HG02970 (cell line): ENCODE data around the gene RARRES2.

Experiments
- ATAC-seq: cut with Tn5 transposase; IDR thresholded peaks from one replicate; pipeline ENCODE4 v1.9.1; 2021; ENCODE audit warnings: mild to moderate bottlenecking, moderate library complexity, moderate number of reproducible peaks; ENCODE audit not compliant: unreplicated experiment, low FRiP score

Gene RARRES2

GRCh38 chr7:150363872-150364271 is 22.4 kb upstream of the RARRES2 start:
- no peak for ATAC-seq

- no peak for ATAC-seq
Observed at GRCh38 chr7:150363370-150363769, 21.9 kb upstream of the RARRES2 start.

- ATAC-seq = no peak
Observed at GRCh38 chr7:150361807-150362621, 20.6 kb upstream of the RARRES2 start.

- no peak for ATAC-seq
Observed at GRCh38 chr7:150361402-150361801, 20.0 kb upstream of the RARRES2 start.

GRCh38 chr7:150360363-150361058 is 19.1 kb upstream of the RARRES2 start:
- ATAC-seq = no peak

- ATAC-seq = no peak
Observed at GRCh38 chr7:150359622-150360362, 18.4 kb upstream of the RARRES2 start.

- ATAC-seq = no peak
Observed at GRCh38 chr7:150358988-150359621, 17.7 kb upstream of the RARRES2 start.

- ATAC-seq = no peak
Observed at GRCh38 chr7:150358433-150358832, 17.0 kb upstream of the RARRES2 start.

- no peak for ATAC-seq
Observed at GRCh38 chr7:150357771-150358427, 16.5 kb upstream of the RARRES2 start.

GRCh38 chr7:150357270-150357669 is 15.8 kb upstream of the RARRES2 start:
- ATAC-seq = no peak

GRCh38 chr7:150356265-150356897 is 15.0 kb upstream of the RARRES2 start:
- no peak for ATAC-seq

GRCh38 chr7:150355666-150356059 is 14.2 kb upstream of the RARRES2 start:
- no peak for ATAC-seq

GRCh38 chr7:150351587-150352194 is 10.3 kb upstream of the RARRES2 start:
- ATAC-seq = no peak

GRCh38 chr7:150346922-150347321 is 5.5 kb upstream of the RARRES2 start:
- no peak for ATAC-seq

GRCh38 chr7:150345012-150345411 is 3.6 kb upstream of the RARRES2 start:
- ATAC-seq = no peak

GRCh38 chr7:150344299-150344698 is 2.9 kb upstream of the RARRES2 start:
- ATAC-seq = no peak

GRCh38 chr7:150343225-150343624 is 1.8 kb upstream of the RARRES2 start:
- ATAC-seq = no peak

GRCh38 chr7:150342121-150342408 is 636 bp upstream of the RARRES2 start:
- ATAC-seq = no peak

- ATAC-seq = no peak
Observed at GRCh38 chr7:150340875-150341262, 560 bp downstream of the RARRES2 start.
